Central memory CD4-positive, alpha-beta T cell (primary cell): Measurements from ENCODE around the gene IGSF9B.

Experiments used
- DNase-seq: peaks from one replicate; pipeline ENCODE4 v3.0.0; 2022

The IGSF9B gene

GRCh38 chr11:133983660-133984316, 27.0 kb upstream of the IGSF9B start:
- no peak for DNase-seq

- DNase-seq = no peak
Measured at GRCh38 chr11:133982876-133983275, 26.1 kb upstream of the IGSF9B start.

GRCh38 chr11:133982151-133982550, 25.4 kb upstream of the IGSF9B start:
- DNase-seq = no peak

GRCh38 chr11:133981156-133981555, 24.4 kb upstream of the IGSF9B start:
- no peak for DNase-seq

- no peak for DNase-seq
Measured at GRCh38 chr11:133980665-133981064, 23.9 kb upstream of the IGSF9B start.

- no peak for DNase-seq
Measured at GRCh38 chr11:133978794-133979193, 22.0 kb upstream of the IGSF9B start.

- no peak for DNase-seq
Measured at GRCh38 chr11:133977067-133977677, 20.4 kb upstream of the IGSF9B start.

GRCh38 chr11:133975488-133975849, 18.7 kb upstream of the IGSF9B start:
- no peak for DNase-seq

GRCh38 chr11:133974836-133975487, 18.2 kb upstream of the IGSF9B start:
- DNase-seq = no peak

- DNase-seq = no peak
Measured at GRCh38 chr11:133971881-133972280, 15.1 kb upstream of the IGSF9B start.

- DNase-seq = no peak
Measured at GRCh38 chr11:133969112-133969511, 12.3 kb upstream of the IGSF9B start.

GRCh38 chr11:133968300-133968699, 11.5 kb upstream of the IGSF9B start:
- no peak for DNase-seq

GRCh38 chr11:133967599-133968238, 11.0 kb upstream of the IGSF9B start:
- no peak for DNase-seq

- DNase-seq = peak; percentile 56
Measured at GRCh38 chr11:133966921-133967598, 10.3 kb upstream of the IGSF9B start.

- DNase-seq = no peak
Measured at GRCh38 chr11:133966172-133966651, 9.4 kb upstream of the IGSF9B start.

- DNase-seq = no peak
Measured at GRCh38 chr11:133965031-133965601, 8.3 kb upstream of the IGSF9B start.

- DNase-seq = no peak
Measured at GRCh38 chr11:133964356-133964755, 7.6 kb upstream of the IGSF9B start.

- DNase-seq = no peak
Measured at GRCh38 chr11:133961890-133962289, 5.1 kb upstream of the IGSF9B start.

- DNase-seq = no peak
Measured at GRCh38 chr11:133957900-133958299, 1.1 kb upstream of the IGSF9B start.

GRCh38 chr11:133955945-133956421, 785 bp downstream of the IGSF9B start:
- no peak for DNase-seq

- peak; percentile 23 for DNase-seq
Measured at GRCh38 chr11:133955081-133955891, 1.5 kb downstream of the IGSF9B start.

- no peak for DNase-seq
Measured at GRCh38 chr11:133953999-133954398, 2.8 kb downstream of the IGSF9B start.
